Activated CD8-positive, alpha-beta T cell treated with anti-CD3 and anti-CD28 coated beads, Interleukin-2, amount 10 ng/mL, durations not matched to agents 7 days and 5 days (primary cell): ENCODE measurements around the gene GP5. TPM values are rescaled to one million over a fixed set of nuclear protein-coding genes. Genes with fewer than 3 reads are reported as not detected.

Experiments
- total RNA-seq, 2 experiments: library from RNA; stranded (reverse); gene quantifications; one replicate each; pipeline ENCODE4 v1.2.3, GENCODE V29; 2021

The GP5 gene
- total RNA-seq, 2 experiments from 2014 or later: 1.3 to 1.4 TPM

Other genes with a start within 250 kb of the GP5 start
- gene CPN2, start 47.9 kb downstream of the GP5 start, total RNA-seq: not detected
- gene LRRC15, start 29.5 kb downstream of the GP5 start, total RNA-seq: not detected
- gene ATP13A3, start 87.7 kb upstream of the GP5 start, total RNA-seq: 10 to 100 TPM; 63.9 to 66.8 TPM
- 1 to 10 TPM; 9.1 to 9.9 TPM for gene TMEM44, start 234.2 kb upstream of the GP5 start, total RNA-seq